IPS-18c (cell line): ENCODE measurements around the gene THBS2.
"Not testable (repeated sequence)": the region's sequence is repeated elsewhere in the genome, so short reads cannot be mapped to it uniquely, and the experiment has no call there.

Experiments used
- H3K4me3 ChIP-seq: 2 replicates; pipeline ENCODE4 v1.7.0; 2013; ENCODE audit warnings: low read depth, mild to moderate bottlenecking, low read length, moderate library complexity; ENCODE audit not compliant: insufficient read depth
- H3K9me3 ChIP-seq: one replicate; pipeline ENCODE4 v1.6.1; 2013; ENCODE audit warnings: mild to moderate bottlenecking, low read length, moderate library complexity; ENCODE audit not compliant: control insufficient read depth, insufficient read depth

The THBS2 gene

DNA sequence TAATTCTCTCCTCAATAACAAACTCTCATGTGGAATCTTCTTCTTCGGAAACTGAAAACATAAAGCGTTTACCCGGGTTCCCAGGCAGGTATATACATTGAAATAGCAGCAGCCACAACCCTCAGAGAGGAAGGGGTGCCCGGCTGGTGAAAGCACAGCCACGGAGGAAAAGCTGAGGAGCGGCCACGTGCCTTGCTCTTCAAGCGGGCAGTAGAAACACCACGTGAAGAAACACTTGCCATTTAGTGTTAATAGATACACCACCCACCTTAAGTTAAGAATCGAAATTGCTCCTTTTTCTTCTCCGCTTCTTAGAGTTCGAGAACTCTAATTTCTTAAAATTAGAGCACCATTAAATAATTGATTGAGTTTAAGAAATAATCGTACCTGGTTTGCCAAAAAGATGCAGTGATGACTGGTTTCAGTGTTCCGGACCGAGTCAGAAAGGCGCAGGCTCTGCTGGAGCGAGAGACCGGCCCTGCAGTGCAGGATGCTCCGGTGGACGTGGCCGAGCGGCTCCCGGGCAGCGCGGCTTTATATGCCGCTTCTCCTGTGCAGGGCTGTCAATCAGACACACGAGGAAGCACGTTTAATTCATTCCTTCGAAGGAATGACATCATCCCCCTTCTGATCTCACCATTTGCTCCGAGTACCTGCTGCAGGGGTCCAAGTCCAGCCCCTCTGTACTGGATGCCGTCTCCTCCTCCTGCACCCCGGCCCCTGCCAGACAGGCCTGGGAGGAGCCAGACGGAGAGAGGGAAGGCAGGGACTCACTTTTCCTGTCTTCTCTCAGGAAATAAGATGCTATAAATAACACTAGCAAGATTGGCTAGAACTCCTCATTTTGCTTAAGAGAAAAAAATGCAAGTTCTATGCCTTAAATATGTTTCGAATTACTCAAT lies at the start of gene THBS2:
TSS of gene THBS2 (minus strand) at position 510 of the 902 bp plus-strand sequence. CDS start 3,062 bp downstream, outside the sequence.
- H3K4me3 ChIP-seq = peak within 1 kb of the TSS; percentile 38; the same call in 1 of the 2 replicates
- peaks cover 2% of the 10 kb centered on the region for H3K9me3 ChIP-seq

DNA sequence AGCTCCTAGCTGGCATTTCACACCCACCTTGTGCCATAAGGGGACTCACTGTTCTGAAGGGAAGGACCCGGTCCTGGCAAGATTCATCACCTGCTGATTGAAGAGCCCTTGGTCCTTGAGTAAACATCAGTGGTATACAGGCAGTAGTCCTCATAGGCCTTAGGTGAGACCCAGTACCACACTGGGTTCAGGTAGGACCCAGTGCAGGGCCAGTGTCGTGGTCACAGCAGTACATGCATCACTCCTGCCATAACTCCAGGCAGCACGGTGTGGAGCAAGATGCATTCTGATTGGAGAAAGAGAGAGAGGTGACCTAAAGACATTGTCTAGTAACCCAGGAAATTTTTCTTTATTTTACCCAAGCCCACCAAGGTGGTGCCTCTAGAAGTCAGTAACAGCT lies 49.1 kb upstream of the THBS2 start:
- Histone ChIP-seq H3K4me3 (no peak overlapping the region), H3K9me3 (no peaks in the 10 kb centered on the region)

DNA sequence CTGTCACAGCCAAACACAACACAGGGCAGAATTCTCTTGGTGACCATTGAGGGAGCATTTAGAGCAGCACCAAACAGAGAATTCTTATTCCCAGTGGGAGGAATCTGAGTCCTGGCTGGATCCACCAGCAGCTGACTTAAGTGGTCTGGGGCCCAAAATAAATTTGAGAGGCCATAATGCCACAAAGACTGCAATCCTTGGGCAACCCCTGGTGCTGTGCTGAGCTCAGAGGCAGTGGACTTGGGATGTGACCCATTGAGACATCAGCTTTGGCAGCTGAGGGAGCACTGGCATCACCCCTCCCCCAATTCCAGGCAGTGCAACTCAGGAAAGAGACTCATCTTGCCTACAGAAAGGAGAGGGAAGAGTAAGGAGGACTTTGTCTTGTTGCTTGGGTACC lies 48.6 kb upstream of the THBS2 start:
- no peaks in the 10 kb centered on the region for H3K9me3 ChIP-seq

DNA sequence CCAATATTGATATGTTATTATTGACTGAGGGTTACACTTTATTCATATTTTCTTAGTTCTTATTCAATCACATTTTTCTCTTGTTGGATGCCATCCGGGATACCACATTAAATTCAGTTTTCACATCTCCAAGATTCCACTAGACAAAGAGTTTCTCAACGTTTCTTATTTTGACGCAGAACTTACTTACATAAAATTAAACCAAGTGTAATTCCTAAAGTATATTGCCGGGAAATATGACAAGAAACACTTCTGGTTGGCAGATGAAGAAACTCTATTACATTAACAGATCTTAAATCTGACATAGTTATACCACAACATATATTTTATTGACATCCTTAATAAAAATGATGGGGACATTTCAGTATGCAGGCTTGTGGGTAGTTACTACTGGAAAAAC lies 47.3 kb upstream of the THBS2 start:
- H3K4me3 ChIP-seq = no peak overlapping the region
- no peaks in the 10 kb centered on the region for H3K9me3 ChIP-seq

More for the DNA sequence above, 48.6 kb upstream of the THBS2 start:
- no peak overlapping the region for H3K4me3 ChIP-seq

DNA sequence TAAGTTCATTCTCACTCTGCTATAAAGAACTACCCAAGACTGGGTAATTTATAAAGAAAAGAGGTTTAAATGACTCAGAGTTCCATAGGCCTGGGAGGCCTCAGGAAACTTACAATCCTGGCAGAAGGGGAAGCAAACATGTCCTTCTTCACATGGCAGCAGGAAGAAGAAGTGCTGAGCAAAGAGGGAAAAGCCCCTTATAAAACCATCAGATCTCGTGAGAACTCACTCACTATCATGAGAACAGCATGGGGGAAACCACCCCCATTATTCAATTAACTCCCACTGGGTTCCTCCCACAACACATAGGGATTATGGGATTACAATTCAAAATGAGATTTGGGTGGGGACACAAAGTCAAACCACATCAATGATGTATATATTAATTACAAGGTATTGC lies 45.0 kb upstream of the THBS2 start:
- not testable (repeated sequence) for H3K4me3 ChIP-seq, H3K9me3 ChIP-seq

DNA sequence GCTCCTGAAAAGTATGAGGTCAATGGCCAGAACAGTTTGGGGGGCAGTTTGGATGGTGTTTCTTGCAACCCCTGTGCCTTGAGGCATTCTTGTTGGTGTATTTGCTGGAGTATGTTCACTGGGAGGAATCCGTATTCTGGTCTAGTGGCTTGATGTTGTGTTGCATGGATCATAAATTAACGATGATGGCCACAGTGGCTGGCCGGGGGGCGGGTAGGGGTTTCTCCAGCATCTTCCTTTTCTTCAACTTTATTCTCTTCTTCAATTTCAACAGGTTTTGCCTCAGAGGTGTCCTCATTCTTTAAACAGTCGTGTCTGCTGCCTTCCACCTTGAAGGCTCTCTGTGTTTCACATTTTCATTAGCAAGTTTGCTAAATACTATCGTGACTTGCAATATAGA lies 43.0 kb upstream of the THBS2 start:
- Histone ChIP-seq H3K9me3 (no peaks in the 10 kb centered on the region), H3K4me3 (no peak overlapping the region)

DNA sequence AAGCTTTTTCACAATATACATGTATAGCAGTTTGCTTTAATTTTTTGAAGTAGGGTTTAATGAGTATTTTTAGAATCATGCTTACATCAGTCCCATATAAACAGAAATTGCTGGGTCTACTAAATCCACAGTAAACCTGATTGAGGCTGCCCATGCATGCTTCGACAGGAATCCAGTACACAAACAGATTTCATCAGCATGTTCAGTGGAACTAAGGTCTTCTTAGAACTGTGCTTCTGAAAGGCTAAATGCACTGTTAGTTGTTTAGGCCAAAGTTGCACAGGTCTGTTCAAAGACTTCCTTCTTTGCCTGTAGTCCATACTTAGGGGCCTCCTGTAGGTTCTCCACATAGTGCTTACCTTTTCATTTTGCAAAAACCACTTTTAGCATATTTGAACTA lies 42.5 kb upstream of the THBS2 start:
- H3K9me3 ChIP-seq = no peaks in the 10 kb centered on the region
- H3K4me3 ChIP-seq = no peak overlapping the region

DNA sequence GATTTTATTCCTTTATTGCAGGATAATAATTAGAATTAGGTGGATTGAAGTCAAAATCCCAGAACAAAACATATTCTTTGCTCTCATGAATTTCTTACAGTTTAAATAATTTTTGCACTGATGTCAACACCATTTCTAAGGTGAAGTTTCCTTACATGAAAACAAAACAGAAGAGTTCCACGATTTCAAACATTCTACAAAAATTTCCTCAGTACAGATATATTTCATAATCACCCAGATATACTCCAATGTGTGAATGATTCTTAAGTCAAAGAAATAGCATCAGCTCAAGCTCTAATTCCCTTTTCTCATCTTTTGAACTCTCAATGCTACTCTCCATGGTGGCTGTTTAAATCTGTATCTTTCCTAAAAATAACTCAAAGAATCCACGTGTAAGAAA lies 39.5 kb upstream of the THBS2 start:
- Histone ChIP-seq H3K4me3 (no peak overlapping the region), H3K9me3 (peaks cover 2% of the 10 kb centered on the region)

DNA sequence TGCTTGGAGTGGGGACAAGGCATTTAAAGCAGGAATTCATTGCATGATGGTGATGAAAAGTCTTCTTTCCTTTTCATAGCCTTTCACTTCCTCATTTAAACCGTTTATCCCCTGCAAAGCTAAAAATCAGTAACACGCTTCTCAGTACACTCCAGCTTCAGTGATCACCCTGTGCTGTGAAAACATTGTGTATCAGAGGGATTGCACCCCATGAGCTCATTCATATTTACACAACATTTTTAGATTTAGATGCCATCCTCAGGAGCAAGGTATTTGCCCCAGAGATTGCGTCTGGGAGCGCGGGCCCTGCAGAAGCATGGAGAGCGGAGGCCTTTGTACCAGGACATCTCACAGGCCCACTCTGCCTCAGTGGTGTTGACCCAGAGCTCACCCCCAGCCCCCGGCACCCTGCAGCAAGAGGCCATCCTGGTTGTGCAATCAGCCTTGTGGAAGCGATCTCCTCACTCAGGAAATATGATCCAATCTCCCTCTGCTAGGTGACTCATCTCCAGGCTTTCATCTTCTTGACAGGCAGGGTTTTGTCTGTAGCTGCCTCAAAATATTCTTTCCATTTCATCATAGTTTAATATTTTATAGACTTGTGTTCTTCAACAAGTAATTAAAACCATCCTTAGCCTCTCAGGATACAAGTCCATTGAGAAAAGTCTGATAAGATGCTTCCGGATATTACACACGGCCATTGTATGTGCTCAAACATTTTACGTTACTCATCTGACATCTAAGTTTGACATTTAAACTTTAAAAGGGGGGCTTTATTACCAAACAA lies 38.9 kb upstream of the THBS2 start:
- no peak overlapping the region for H3K4me3 ChIP-seq

DNA sequence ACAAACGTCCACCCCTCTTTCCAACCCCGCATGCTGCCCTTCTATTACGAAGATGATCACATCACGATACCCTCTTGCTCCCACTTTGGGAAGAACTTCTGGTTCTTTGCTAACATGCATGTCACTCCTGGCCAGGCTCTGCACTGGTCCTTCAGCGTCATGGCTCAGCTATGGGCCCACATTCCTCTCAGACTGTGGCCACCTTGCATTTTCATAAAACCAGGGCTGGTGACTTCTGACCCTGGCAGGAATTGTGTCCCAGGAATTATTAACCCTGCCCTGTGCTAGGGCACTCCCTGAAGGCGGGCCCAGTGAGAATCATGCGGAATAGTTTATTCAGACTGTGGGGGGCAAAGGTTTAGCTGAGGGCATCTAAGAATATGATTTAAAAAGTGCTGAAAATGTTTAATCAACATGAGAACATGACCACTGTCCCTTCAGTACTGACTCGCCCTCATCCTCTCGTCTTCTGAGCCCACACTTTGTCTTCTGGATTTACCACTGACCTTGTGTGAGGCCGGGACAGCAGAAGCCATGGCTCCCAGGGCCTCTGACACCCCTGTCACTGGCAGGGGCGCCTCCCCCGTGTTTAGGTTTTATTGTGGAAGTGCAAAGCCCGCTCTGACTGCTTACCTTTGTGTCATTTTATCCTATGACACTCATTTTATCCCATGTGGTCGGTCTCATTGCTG lies 38.1 kb upstream of the THBS2 start:
- Histone ChIP-seq H3K4me3 (no peak overlapping the region), H3K9me3 (peaks cover 2% of the 10 kb centered on the region)

More for the DNA sequence above, 38.9 kb upstream of the THBS2 start:
- H3K9me3 ChIP-seq = peaks cover 2% of the 10 kb centered on the region

DNA sequence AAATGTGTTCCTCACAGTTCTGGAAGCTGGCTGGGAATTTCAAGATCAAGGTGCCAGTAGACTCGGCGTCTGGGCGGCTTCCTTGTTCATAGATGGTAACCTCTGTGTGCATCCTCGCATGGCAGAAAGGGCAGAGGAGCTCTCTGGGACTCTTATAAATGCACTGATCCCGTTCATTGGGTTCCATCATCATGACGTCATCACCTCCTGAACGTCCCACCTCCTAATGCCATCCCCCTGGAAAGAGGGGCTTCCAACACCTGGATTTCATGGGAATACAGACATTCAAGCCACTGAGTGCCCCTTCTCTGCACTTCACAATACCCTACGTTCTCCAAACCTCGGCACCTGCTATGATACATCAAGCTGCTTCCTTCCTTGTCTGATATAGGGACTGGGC lies 37.5 kb upstream of the THBS2 start:
- Histone ChIP-seq H3K9me3 (peaks cover 2% of the 10 kb centered on the region), H3K4me3 (no peak overlapping the region)

DNA sequence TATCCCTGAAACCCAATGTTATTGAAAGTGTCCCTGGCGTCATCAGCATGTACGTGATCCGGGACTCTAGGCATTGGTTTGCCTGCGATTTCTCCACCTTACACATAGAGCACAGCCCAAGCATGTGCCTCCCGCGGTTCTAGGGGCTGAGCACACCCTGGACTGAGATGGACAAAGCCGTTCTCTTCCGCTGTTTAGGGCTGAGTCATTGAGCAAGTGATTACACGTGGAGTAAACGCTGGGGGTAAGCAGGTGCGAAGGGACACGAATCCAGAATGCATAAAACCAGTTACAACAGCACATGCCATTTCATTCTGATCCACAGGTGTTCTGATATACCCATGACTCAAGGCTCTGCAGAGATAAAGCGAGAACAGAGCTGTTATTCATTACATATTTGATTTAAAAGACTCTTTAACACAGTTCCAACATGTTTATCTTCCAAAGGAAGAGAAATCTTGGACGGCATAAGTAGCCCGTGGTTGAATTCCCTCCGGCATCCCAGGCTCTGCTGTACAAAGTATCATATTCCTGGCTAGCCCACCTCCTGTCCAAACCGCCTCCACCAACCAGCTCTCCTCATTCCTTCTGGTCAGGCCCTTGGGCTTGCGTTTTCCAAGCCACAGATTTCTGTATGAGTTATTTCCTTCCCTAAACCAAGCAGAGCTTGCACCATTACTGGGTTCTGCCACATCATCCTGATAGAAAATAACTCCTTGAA lies 36.1 kb upstream of the THBS2 start:
- H3K9me3 ChIP-seq = peaks cover 2% of the 10 kb centered on the region
- no peak overlapping the region for H3K4me3 ChIP-seq

DNA sequence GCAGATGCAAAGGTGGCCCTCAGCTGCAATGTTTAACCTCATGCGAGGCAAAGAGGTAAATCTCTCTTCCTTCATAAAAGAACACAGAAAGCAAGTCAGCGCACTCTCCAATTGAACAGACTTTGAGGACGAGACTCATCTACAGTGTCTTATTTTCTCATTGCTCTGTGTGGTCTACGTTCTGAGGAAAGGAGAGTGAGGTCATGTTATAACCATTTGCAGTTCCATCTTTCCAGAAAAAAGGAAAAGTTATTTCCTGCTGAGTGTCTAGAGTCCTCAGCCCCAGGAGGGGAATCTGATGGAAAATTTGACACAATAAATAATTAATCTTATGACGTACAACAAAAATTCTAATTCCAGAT lies 35.6 kb upstream of the THBS2 start:
- Histone ChIP-seq H3K4me3 (no peak overlapping the region), H3K9me3 (peaks cover 2% of the 10 kb centered on the region)

DNA sequence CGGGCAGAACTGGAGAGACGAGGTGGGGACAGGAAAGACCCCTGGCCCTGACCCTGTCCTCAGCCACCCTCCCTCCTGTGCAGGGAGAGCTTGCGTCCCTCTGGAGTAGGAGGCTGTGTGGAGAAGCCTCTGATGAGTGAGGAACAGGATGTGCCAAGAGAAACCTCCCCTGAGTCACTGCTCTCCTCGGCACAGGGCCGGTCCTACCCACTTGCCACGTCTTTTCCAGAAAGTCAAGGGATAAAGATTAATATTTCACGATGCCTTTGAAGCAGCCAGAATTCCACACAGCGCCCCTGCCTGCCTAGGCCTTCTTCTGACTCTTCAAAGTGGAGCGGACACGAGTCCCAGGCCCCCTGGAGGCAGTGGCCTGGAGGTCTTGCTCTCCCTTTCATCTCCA lies 34.9 kb upstream of the THBS2 start:
- peaks cover 2% of the 10 kb centered on the region for H3K9me3 ChIP-seq
- H3K4me3 ChIP-seq = no peak overlapping the region

DNA sequence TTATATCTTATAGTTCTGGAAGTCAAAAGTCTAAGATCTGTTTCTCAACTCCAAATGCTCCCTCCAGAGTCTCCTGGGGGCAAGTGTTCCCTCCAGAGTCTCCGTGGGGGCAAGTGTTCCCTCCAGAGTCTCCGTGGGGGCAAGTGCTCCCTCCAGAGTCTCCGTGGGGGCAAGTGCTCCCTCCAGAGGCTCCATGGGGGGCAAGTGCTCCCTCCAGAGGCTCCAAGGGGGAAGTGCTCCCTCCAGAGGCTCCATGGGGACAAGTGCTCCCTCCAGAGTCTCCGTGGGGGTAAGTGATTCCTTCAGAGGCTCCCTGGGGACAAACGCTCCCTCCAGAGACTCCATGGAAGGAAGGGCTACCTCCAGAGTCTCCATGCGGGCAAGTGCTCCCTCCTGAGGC lies 34.0 kb upstream of the THBS2 start:
- Histone ChIP-seq H3K4me3 (no peak overlapping the region), H3K9me3 (peaks cover 2% of the 10 kb centered on the region)

DNA sequence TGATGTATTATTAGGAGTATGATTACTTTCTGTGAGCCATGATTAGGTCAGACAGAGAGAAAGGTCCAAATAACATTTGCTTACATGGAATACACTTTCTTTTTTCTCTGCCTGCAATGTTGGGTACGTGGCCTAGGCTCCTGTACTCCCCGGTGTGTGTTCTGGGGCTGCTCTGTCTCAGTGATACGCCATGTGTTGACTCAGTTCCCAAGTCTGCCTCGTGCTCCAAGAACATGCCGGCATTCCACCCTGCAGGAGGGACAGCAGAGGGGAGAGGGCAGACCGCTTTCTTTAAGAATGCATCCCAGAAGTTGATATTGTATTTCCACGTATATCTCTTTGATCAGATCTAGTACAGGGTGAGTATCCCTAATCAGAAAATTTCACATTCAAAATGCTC lies 33.3 kb upstream of the THBS2 start:
- no peak overlapping the region for H3K4me3 ChIP-seq

DNA sequence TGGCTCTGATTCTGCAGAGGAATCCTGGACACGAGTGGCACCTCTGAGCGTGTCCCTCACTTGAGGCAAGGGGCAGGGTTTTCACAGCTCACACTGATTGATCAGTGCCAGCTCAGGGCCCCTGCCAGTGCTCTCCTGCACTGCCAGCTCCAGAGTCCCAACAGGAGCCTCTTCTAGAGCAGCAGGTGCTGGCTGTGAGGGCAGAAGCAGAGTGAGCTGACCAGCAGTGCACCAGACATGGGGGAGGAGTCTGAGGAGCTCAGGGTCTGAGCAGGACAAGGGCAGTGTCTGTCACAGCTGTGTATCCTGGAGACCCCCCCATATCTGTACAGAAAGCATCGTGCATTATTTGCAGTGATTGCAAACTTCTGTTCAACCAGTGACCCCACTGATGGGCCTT lies 31.5 kb upstream of the THBS2 start:
- Histone ChIP-seq H3K9me3 (peaks cover 2% of the 10 kb centered on the region), H3K4me3 (no peak overlapping the region)

More for the DNA sequence above, 33.3 kb upstream of the THBS2 start:
- H3K9me3 ChIP-seq = peaks cover 2% of the 10 kb centered on the region
